Liver (tissue), 9 donors: ENCODE measurements around the gene FBXW11. TPM values are rescaled to one million over a fixed set of nuclear protein-coding genes. Genes with fewer than 3 reads are reported as not detected.

ENCODE experiments used
- DNase-seq: peaks from one replicate; pipeline ENCODE4 v3.0.0-alpha.2; 2017; ENCODE audit warnings: low spot score
- H3K27ac ChIP-seq, 2 donors: one replicate each; pipeline ENCODE4 v1.7.0; 2013; ENCODE audit warnings: inconsistent platforms in 2 of 2, low read length in 2 of 2, control low read depth in 1 of 2, low read depth in 1 of 2, mild to moderate bottlenecking in 1 of 2
- H3K27me3 ChIP-seq, 4 donors: one replicate each; pipeline versions ENCODE4 v1.6.1 to v1.7.0; 2013; ENCODE audit warnings: low read length in 3 of 4, inconsistent platforms in 1 of 4, mild to moderate bottlenecking in 1 of 4, moderate library complexity in 1 of 4; ENCODE audit not compliant: control insufficient read depth in 4 of 4, insufficient read depth in 4 of 4
- H3K36me3 ChIP-seq, 4 donors: one replicate each; pipeline versions ENCODE4 v1.6.1 to v1.7.0; 2013; ENCODE audit warnings: low read length in 3 of 4, mild to moderate bottlenecking in 3 of 4, low read depth in 1 of 4, moderate library complexity in 1 of 4; ENCODE audit not compliant: control insufficient read depth in 4 of 4, insufficient read depth in 3 of 4
- H3K4me1 ChIP-seq, 4 donors: one replicate each; pipeline versions ENCODE4 v1.6.1 to v1.7.0; 2013; ENCODE audit warnings: low read length in 3 of 4, mild to moderate bottlenecking in 3 of 4, moderate library complexity in 1 of 4; ENCODE audit not compliant: control insufficient read depth in 4 of 4, insufficient read depth in 4 of 4
- H3K4me3 ChIP-seq, 3 donors: one replicate each; pipeline versions ENCODE4 v1.6.1 to v1.7.0; 2013; ENCODE audit warnings: low read length in 3 of 3, control low read depth in 1 of 3, low read depth in 1 of 3, mild to moderate bottlenecking in 1 of 3
- H3K9ac ChIP-seq, 2 donors: one replicate each; pipeline ENCODE4 v1.7.0; 2013; ENCODE audit warnings: low read length in 2 of 2, mild to moderate bottlenecking in 2 of 2, moderate library complexity in 2 of 2, control low read depth in 1 of 2, low read depth in 1 of 2
- H3K9me3 ChIP-seq, 4 donors: one replicate each; pipeline versions ENCODE4 v1.6.1 to v1.7.0; 2013; ENCODE audit warnings: low read length in 3 of 4; ENCODE audit not compliant: control insufficient read depth in 4 of 4
- ATF3 ChIP-seq: IDR thresholded peaks from 2 replicates; pipeline ENCODE4 v1.6.1; 2016; ENCODE audit warnings: antibody characterized with exemption
- CTCF ChIP-seq: fragments of 150-350 bp; IDR thresholded peaks from 2 replicates; pipeline ENCODE4 v1.5.1; 2017; ENCODE audit warnings: improper control_type of control experiment, low read depth, low read length; ENCODE audit not compliant: missing input control
- EGR1 ChIP-seq, 2 donors: IDR thresholded peaks; 2 replicates each; pipeline ENCODE4 v1.6.1; 2016 to 2018; ENCODE audit warnings: antibody characterized with exemption in 2 of 2, low read depth in 2 of 2
- FOXA1 ChIP-seq: IDR thresholded peaks from 2 replicates; pipeline ENCODE4 v1.6.1; 2016; ENCODE audit warnings: antibody characterized with exemption
- FOXA2 ChIP-seq: IDR thresholded peaks from 2 replicates; pipeline ENCODE4 v1.6.1; 2016; ENCODE audit warnings: antibody characterized with exemption
- GABPA ChIP-seq, 2 donors: IDR thresholded peaks in 1 of 2; conservative IDR thresholded peaks in 1 of 2; 2 replicates each; pipeline ENCODE4 v1.6.1; 2016; ENCODE audit warnings: antibody characterized with exemption in 2 of 2, mild to moderate bottlenecking in 1 of 2, moderate library complexity in 1 of 2
- HNF4A ChIP-seq, 2 donors: conservative IDR thresholded peaks; 2 replicates each; pipeline ENCODE4 v1.6.1; 2016; ENCODE audit warnings: antibody characterized with exemption in 2 of 2, mild to moderate bottlenecking in 2 of 2
- HNF4G ChIP-seq: IDR thresholded peaks from 2 replicates; pipeline ENCODE4 v1.6.1; 2016; ENCODE audit warnings: antibody characterized with exemption
- JUND ChIP-seq, 2 donors: IDR thresholded peaks; 2 replicates each; pipeline ENCODE4 v1.6.1; 2016; ENCODE audit warnings: antibody characterized with exemption in 2 of 2
- NR2F2 ChIP-seq: IDR thresholded peaks from 2 replicates; pipeline ENCODE4 v1.6.1; 2016; ENCODE audit warnings: antibody characterized with exemption
- RXRA ChIP-seq, 2 donors: IDR thresholded peaks; 2 replicates each; pipeline ENCODE4 v1.6.1; 2017 to 2018; ENCODE audit warnings: antibody characterized with exemption in 2 of 2, mild to moderate bottlenecking in 1 of 2
- SP1 ChIP-seq: IDR thresholded peaks from 2 replicates; pipeline ENCODE4 v1.6.1; 2018; ENCODE audit warnings: antibody characterized with exemption, mild to moderate bottlenecking
- YY1 ChIP-seq: IDR thresholded peaks from 2 replicates; pipeline ENCODE4 v1.6.1; 2016; ENCODE audit warnings: antibody characterized with exemption, mild to moderate bottlenecking
- ZBTB33 ChIP-seq: IDR thresholded peaks from 2 replicates; pipeline ENCODE4 v1.6.1; 2016; ENCODE audit warnings: antibody characterized with exemption
- WGBS: extraction: QIAGEN DNeasy Blood & Tissue Kit; methylation state at CpG from one replicate; pipeline ENCODE4 v1.1.7; 2013; 5-methylcytosine and 5-hydroxymethylcytosine counted together
- polyA plus RNA-seq, 2 donors: library from polyadenylated mRNA; stranded (reverse) in 1 of 2; unstranded in 1 of 2; fragments of 200-250 nt in 1 of 2; fragments of >200 nt in 1 of 2; fragmentation: Nextera tagmentation in 1 of 2; extraction: Ambion mirVana in 1 of 2; gene quantifications; one replicate each; pipeline versions ENCODE4 v1.2.1 to v1.2.3, GENCODE V29; 2013 to 2015
- total RNA-seq, 2 donors: library from RNA; depleted of rRNA; stranded (reverse); fragments of >200 nt; gene quantifications; one replicate each; pipeline ENCODE4 v1.2.3, GENCODE V29; 2014
- TF ChIP-seq, protein P1 (sequence below): IDR thresholded peaks from 2 replicates; pipeline ENCODE4 v1.6.1; 2016; ENCODE audit warnings: antibody characterized with exemption
- TF ChIP-seq, protein P2 (sequence below): IDR thresholded peaks from 2 replicates; pipeline ENCODE4 v1.6.1; 2016; ENCODE audit warnings: antibody characterized with exemption, mild to moderate bottlenecking
- donor health status: healthy.
- donor health status: healthy.
- donor health status: healthy.
- donor health status: healthy.
- donor health status: healthy.

The FBXW11 gene
- total and polyA plus RNA-seq, 4 donors = 11.2 to 37.5 (median 22.0) TPM

GRCh38 chr5:171990713-171991015 is 15.8 kb downstream of the FBXW11 start (continued):
- TF ChIP-seq CTCF (no peak), FOXA1 (no peak)

GRCh38 chr5:171989946-171990712 is 16.3 kb downstream of the FBXW11 start:
- no peak overlapping the region for H3K9ac ChIP-seq
- no peaks in the 10 kb centered on the region for H3K9me3 ChIP-seq
- H3K36me3 ChIP-seq = peaks cover 0 to 6% (median 2%) of the 10 kb centered on the region in 4 donors
- no peak for DNase-seq
- no peaks in the 10 kb centered on the region for H3K27me3 ChIP-seq
- TF ChIP-seq CTCF = no peak
- TF ChIP-seq, protein P1, sequence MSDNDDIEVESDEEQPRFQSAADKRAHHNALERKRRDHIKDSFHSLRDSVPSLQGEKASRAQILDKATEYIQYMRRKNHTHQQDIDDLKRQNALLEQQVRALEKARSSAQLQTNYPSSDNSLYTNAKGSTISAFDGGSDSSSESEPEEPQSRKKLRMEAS = no peak
- no peak for TF ChIP-seq JUND (IDR thresholded peaks at IDR 0.05)
- no peak overlapping the region for H3K4me3 ChIP-seq
- H3K27ac ChIP-seq = no peak overlapping the region
- H3K4me1 ChIP-seq = peaks cover 0 to 20% (median 2%) of the 10 kb centered on the region in 4 donors

DNA sequence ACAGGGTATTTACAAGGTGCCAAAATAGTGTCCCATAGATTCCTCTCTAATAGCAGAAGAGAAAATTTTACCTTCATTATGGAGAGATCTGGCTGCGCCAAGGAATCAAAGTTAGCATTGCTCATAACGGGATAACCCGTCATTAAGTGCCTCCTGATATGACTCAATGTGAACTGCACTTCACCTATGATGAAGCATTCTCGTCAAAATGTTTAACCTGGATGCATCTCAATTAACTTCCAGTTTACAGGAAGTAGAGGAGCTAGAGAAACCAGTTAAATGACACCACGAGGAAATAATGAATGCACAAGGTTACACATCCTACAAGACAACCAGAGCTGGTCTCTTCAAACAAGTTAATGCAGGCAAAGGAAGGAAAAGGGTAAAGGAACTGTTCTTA is 17.2 kb downstream of the FBXW11 start:
- Histone ChIP-seq H3K27me3 (no peaks in the 10 kb centered on the region), H3K36me3 (peaks cover 0 to 6% (median 2%) of the 10 kb centered on the region in 4 donors), H3K4me3 (no peak overlapping the region), H3K27ac (no peak overlapping the region), H3K4me1 (peaks cover 0 to 20% (median 2%) of the 10 kb centered on the region in 4 donors), H3K9ac (no peak overlapping the region), H3K9me3 (no peaks in the 10 kb centered on the region)
- no peak for DNase-seq
- 81% methylated on average over 5 of the region's 5 CpGs for WGBS
- TF ChIP-seq ATF3 (no peak), ZBTB33 (no peak), GABPA (IDR thresholded peaks at IDR 0.05 in 1 of 2, conservative IDR thresholded peaks at IDR 0.05 in 1 of 2) (no peak), NR2F2 (no peak), RXRA (IDR thresholded peaks at IDR 0.05) (no peak), SP1 (no peak), YY1 (no peak), FOXA1 (no peak), JUND (IDR thresholded peaks at IDR 0.05) (no peak), FOXA2 (no peak), CTCF (no peak), EGR1 (IDR thresholded peaks at IDR 0.05; ENCODE audit: low read depth in 2 of 2) (no peak), HNF4A (conservative IDR thresholded peaks at IDR 0.05) (no peak), HNF4G (no peak)
- TF ChIP-seq, protein P1 = no peak
- TF ChIP-seq, protein P2, sequence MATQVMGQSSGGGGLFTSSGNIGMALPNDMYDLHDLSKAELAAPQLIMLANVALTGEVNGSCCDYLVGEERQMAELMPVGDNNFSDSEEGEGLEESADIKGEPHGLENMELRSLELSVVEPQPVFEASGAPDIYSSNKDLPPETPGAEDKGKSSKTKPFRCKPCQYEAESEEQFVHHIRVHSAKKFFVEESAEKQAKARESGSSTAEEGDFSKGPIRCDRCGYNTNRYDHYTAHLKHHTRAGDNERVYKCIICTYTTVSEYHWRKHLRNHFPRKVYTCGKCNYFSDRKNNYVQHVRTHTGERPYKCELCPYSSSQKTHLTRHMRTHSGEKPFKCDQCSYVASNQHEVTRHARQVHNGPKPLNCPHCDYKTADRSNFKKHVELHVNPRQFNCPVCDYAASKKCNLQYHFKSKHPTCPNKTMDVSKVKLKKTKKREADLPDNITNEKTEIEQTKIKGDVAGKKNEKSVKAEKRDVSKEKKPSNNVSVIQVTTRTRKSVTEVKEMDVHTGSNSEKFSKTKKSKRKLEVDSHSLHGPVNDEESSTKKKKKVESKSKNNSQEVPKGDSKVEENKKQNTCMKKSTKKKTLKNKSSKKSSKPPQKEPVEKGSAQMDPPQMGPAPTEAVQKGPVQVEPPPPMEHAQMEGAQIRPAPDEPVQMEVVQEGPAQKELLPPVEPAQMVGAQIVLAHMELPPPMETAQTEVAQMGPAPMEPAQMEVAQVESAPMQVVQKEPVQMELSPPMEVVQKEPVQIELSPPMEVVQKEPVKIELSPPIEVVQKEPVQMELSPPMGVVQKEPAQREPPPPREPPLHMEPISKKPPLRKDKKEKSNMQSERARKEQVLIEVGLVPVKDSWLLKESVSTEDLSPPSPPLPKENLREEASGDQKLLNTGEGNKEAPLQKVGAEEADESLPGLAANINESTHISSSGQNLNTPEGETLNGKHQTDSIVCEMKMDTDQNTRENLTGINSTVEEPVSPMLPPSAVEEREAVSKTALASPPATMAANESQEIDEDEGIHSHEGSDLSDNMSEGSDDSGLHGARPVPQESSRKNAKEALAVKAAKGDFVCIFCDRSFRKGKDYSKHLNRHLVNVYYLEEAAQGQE = no peak
